Neural cell (in vitro differentiated cells): ENCODE results near the gene FLOT2.

Source experiments
- CTCF ChIP-seq: fragments of 450-650 bp; IDR thresholded peaks from 2 replicates; pipeline ENCODE4 v1.5.1; 2014; ENCODE audit warnings: antibody characterized with exemption, mild to moderate bottlenecking, moderate library complexity; ENCODE audit not compliant: poor library complexity, severe bottlenecking
- POLR2AphosphoS5 ChIP-seq: IDR thresholded peaks from 2 replicates; pipeline ENCODE4 v1.6.1; 2012
- RAD21 ChIP-seq: fragments of 450-650 bp; conservative IDR thresholded peaks from 2 replicates; pipeline ENCODE4 v1.6.1; 2014; ENCODE audit warnings: antibody characterized with exemption, mild to moderate bottlenecking, moderate library complexity
- TF ChIP-seq, protein P1 (sequence below): IDR thresholded peaks from 2 replicates; pipeline ENCODE4 v1.6.1; 2012; ENCODE audit warnings: borderline replicate concordance

DNA sequence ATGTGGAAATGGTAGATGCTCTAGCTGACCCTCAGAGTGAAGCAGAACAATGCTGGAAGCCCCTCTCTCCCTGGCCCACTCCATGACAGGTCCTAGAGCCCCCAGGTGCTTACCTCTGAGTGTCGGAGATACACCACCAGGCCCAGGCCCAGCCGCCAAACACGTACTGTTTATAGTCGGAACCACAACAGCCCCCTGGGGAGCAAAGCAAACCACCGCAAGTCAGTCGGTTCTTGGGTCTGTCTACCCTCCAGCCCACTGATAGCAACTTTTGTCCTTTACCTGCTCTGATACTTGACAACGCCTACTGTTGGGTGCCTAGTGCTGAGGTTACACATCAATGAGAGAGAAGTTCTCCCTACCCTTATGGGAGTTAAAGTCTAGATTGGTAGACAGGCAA lies 8.7 kb downstream of the FLOT2 start:
- TF ChIP-seq POLR2AphosphoS5 (no peak), RAD21 (no peak), CTCF (no peak)
- TF ChIP-seq, protein P1, sequence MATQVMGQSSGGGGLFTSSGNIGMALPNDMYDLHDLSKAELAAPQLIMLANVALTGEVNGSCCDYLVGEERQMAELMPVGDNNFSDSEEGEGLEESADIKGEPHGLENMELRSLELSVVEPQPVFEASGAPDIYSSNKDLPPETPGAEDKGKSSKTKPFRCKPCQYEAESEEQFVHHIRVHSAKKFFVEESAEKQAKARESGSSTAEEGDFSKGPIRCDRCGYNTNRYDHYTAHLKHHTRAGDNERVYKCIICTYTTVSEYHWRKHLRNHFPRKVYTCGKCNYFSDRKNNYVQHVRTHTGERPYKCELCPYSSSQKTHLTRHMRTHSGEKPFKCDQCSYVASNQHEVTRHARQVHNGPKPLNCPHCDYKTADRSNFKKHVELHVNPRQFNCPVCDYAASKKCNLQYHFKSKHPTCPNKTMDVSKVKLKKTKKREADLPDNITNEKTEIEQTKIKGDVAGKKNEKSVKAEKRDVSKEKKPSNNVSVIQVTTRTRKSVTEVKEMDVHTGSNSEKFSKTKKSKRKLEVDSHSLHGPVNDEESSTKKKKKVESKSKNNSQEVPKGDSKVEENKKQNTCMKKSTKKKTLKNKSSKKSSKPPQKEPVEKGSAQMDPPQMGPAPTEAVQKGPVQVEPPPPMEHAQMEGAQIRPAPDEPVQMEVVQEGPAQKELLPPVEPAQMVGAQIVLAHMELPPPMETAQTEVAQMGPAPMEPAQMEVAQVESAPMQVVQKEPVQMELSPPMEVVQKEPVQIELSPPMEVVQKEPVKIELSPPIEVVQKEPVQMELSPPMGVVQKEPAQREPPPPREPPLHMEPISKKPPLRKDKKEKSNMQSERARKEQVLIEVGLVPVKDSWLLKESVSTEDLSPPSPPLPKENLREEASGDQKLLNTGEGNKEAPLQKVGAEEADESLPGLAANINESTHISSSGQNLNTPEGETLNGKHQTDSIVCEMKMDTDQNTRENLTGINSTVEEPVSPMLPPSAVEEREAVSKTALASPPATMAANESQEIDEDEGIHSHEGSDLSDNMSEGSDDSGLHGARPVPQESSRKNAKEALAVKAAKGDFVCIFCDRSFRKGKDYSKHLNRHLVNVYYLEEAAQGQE = no peak
